ENCODE measurements around the gene SLC6A18. TPM values are rescaled to one million over a fixed set of nuclear protein-coding genes. Genes with fewer than 3 reads are reported as not detected.
"Not testable (repeated sequence)": the region's sequence is repeated elsewhere in the genome, so short reads cannot be mapped to it uniquely, and the experiment has no call there.

The SLC6A18 gene
- total RNA-seq, 1 experiment from 2014 or later = not detected

DNA sequence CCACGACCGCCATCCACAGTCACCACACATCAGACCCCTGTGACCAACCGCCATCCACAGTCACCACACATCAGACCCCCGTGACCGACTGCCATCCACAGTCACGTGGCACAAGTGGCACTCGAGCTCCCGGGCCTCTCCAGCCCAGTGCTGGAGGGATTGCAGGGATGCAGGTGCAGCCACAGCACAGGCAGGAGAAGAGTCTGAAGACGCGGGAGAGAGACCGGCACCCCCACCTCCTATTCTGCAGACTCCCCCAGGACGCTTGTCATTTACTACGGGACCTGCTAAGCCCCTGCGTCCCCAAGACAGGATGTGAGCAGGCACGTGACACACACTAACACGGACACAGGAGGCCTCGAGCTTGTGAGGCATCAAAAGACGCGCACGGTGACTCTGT is 48.6 kb downstream of the SLC6A18 start:
- TF ChIP-seq, protein P1, sequence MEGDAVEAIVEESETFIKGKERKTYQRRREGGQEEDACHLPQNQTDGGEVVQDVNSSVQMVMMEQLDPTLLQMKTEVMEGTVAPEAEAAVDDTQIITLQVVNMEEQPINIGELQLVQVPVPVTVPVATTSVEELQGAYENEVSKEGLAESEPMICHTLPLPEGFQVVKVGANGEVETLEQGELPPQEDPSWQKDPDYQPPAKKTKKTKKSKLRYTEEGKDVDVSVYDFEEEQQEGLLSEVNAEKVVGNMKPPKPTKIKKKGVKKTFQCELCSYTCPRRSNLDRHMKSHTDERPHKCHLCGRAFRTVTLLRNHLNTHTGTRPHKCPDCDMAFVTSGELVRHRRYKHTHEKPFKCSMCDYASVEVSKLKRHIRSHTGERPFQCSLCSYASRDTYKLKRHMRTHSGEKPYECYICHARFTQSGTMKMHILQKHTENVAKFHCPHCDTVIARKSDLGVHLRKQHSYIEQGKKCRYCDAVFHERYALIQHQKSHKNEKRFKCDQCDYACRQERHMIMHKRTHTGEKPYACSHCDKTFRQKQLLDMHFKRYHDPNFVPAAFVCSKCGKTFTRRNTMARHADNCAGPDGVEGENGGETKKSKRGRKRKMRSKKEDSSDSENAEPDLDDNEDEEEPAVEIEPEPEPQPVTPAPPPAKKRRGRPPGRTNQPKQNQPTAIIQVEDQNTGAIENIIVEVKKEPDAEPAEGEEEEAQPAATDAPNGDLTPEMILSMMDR (IDR thresholded peaks at IDR 0.05) = no peak
- TF ChIP-seq, protein P2, sequence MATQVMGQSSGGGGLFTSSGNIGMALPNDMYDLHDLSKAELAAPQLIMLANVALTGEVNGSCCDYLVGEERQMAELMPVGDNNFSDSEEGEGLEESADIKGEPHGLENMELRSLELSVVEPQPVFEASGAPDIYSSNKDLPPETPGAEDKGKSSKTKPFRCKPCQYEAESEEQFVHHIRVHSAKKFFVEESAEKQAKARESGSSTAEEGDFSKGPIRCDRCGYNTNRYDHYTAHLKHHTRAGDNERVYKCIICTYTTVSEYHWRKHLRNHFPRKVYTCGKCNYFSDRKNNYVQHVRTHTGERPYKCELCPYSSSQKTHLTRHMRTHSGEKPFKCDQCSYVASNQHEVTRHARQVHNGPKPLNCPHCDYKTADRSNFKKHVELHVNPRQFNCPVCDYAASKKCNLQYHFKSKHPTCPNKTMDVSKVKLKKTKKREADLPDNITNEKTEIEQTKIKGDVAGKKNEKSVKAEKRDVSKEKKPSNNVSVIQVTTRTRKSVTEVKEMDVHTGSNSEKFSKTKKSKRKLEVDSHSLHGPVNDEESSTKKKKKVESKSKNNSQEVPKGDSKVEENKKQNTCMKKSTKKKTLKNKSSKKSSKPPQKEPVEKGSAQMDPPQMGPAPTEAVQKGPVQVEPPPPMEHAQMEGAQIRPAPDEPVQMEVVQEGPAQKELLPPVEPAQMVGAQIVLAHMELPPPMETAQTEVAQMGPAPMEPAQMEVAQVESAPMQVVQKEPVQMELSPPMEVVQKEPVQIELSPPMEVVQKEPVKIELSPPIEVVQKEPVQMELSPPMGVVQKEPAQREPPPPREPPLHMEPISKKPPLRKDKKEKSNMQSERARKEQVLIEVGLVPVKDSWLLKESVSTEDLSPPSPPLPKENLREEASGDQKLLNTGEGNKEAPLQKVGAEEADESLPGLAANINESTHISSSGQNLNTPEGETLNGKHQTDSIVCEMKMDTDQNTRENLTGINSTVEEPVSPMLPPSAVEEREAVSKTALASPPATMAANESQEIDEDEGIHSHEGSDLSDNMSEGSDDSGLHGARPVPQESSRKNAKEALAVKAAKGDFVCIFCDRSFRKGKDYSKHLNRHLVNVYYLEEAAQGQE (IDR thresholded peaks at IDR 0.05; ENCODE audit: insufficient read depth in 1 of 2, low read depth in 2 of 2, low read length in 1 of 2) = no peak
- TF ChIP-seq TCF7L2 (IDR thresholded peaks at IDR 0.05; ENCODE audit: low read depth, low read length) = no peak
- no peak for TF ChIP-seq POLR2AphosphoS5 (IDR thresholded peaks at IDR 0.05; ENCODE audit: low read depth, low read length)
- no peak for TF ChIP-seq SIN3A (IDR thresholded peaks at IDR 0.05; ENCODE audit: borderline replicate concordance, insufficient read depth, low read depth, low read length)
- no peaks in the 10 kb centered on the region for H3K36me3 ChIP-seq (ENCODE audit: control insufficient read depth, insufficient read depth, low read length)
- no TSS peak for BruUV-seq (replicated peaks)
- intact Hi-C loops (cut with micrococcal nuclease; ENCODE audit: unreplicated experiment) (no loop called here), in situ Hi-C loops (cut with HindIII; ENCODE audit: low pct_unique_long_range_greater_than_20kb, low sequenced_read_pairs) (no loop called here)
- DNase-seq (ENCODE audit: low read depth, low spot score) = no peak
- no peaks in the 10 kb centered on the region for H3K27me3 ChIP-seq (ENCODE audit: control insufficient read depth, insufficient read depth, low read length)
- ATAC-seq = no peak
- ChIA-PET CTCF (no interaction called here), POLR2A (no interaction called here)
- no peak overlapping the region for H3K4me3 ChIP-seq (ENCODE audit: low read depth in 2 of 2, low read length in 2 of 2)
- H3K4me1 ChIP-seq (ENCODE audit: control insufficient read depth, insufficient read depth, low read length) = no peaks in the 10 kb centered on the region
- no peak overlapping the region for H3K27ac ChIP-seq (ENCODE audit: low read length)
- no peaks in the 10 kb centered on the region for H3K9me3 ChIP-seq (ENCODE audit: control insufficient read depth, insufficient read depth, low read depth, low read length)

DNA sequence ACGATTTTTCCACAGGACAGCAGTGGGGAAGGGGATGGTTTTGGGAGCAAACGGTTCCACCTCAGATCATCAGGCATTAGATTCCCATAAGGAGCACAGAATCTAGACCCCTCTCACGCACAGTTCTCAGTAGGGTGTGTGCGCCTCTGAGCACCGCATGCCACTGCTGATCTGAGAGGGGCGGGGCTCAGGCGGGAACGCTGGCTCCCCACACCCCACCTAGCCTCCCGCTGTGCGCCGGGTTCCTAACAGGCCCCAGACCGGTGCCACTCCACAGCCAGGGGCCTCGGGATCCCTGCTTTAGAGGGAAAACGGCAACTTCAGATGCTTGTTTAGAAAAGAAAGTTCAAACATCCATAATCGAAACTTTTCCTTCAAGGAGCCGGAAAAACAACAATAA is 49.3 kb downstream of the SLC6A18 start:
- no peaks in the 10 kb centered on the region for H3K27me3 ChIP-seq (ENCODE audit: control insufficient read depth, insufficient read depth, low read length)
- BruUV-seq (replicated peaks) = no TSS peak
- H3K4me3 ChIP-seq (ENCODE audit: low read depth in 2 of 2, low read length in 2 of 2) = no peak overlapping the region
- in situ Hi-C loops (cut with HindIII; ENCODE audit: low pct_unique_long_range_greater_than_20kb, low sequenced_read_pairs) (no loop called here), intact Hi-C loops (cut with micrococcal nuclease; ENCODE audit: unreplicated experiment) (no loop called here)
- no peaks in the 10 kb centered on the region for H3K4me1 ChIP-seq (ENCODE audit: control insufficient read depth, insufficient read depth, low read length)
- DNase-seq (ENCODE audit: low read depth, low spot score) (no peak), ATAC-seq (no peak)
- CTCF ChIA-PET = no interaction called here
- POLR2A ChIA-PET = interaction anchor here (0.7 kb wide), 1 partner anchor 457 kb away, joined by 6 read pairs; no protein-coding TSS in a partner anchor
- H3K9me3 ChIP-seq (ENCODE audit: control insufficient read depth, insufficient read depth, low read depth, low read length) = no peaks in the 10 kb centered on the region
- no peak overlapping the region for H3K27ac ChIP-seq (ENCODE audit: low read length)
- TF ChIP-seq, protein P1 (IDR thresholded peaks at IDR 0.05) = no peak
- TF ChIP-seq SIN3A (IDR thresholded peaks at IDR 0.05; ENCODE audit: borderline replicate concordance, insufficient read depth, low read depth, low read length) (no peak), TCF7L2 (IDR thresholded peaks at IDR 0.05; ENCODE audit: low read depth, low read length) (no peak), POLR2AphosphoS5 (IDR thresholded peaks at IDR 0.05; ENCODE audit: low read depth, low read length) (no peak)
- TF ChIP-seq, protein P2 (IDR thresholded peaks at IDR 0.05; ENCODE audit: insufficient read depth in 1 of 2, low read depth in 2 of 2, low read length in 1 of 2) = no peak
- H3K36me3 ChIP-seq (ENCODE audit: control insufficient read depth, insufficient read depth, low read length) = no peaks in the 10 kb centered on the region

DNA sequence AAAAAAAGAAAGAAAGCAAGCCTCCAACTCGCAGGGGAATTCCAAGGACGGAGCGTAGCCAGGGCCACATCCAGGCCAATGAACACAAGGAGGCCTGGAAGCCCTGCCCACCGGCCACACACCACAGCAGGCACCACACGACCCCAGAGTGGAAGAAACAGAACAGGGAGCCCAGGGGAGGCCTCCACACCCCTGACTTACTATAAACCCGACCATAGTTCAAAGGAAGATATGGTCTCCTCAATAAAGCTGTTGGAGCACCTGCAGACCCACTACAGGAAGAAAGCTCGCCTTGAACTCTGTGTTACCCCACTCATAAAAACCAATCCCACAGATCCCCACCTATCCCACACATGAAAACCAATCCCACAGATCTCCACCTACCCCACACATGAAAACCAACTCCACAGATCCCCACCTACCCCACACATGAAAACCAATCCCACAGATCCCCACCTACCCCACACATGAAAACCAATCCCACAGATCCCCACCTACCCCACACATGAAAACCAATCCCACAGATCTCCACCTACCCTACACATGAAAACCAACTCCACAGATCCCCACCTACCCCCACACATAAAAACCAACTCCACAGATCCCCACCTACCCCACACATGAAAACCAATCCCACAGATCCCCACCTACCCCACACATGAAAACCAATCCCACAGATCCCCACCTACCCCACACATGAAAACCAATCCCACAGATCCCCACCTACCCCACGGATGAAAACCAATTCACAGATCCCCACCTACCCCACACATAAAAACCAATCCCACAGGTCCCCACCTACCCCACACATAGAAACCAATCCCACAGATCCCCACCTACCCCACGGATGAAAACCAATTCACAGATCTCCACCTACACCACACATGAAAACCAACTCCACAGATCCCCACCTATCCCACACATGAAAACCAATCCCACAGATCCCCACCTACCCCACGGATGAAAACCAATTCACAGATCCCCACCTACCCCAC is 50.5 kb downstream of the SLC6A18 start:
- H3K9me3 ChIP-seq (ENCODE audit: control insufficient read depth, insufficient read depth, low read depth, low read length); H3K27me3 ChIP-seq (ENCODE audit: control insufficient read depth, insufficient read depth, low read length); in situ Hi-C loops (cut with HindIII; ENCODE audit: low pct_unique_long_range_greater_than_20kb, low sequenced_read_pairs); H3K27ac ChIP-seq (ENCODE audit: low read length); intact Hi-C loops (cut with micrococcal nuclease; ENCODE audit: unreplicated experiment); DNase-seq (ENCODE audit: low read depth, low spot score); H3K4me1 ChIP-seq (ENCODE audit: control insufficient read depth, insufficient read depth, low read length); CTCF ChIA-PET; ATAC-seq; H3K36me3 ChIP-seq (ENCODE audit: control insufficient read depth, insufficient read depth, low read length); H3K4me3 ChIP-seq (ENCODE audit: low read depth in 2 of 2, low read length in 2 of 2); BruUV-seq (replicated peaks): not testable (repeated sequence)
- POLR2A ChIA-PET = interaction anchor here (0.7 kb wide), 1 partner anchor 459 kb away, joined by 6 read pairs; no protein-coding TSS in a partner anchor

Measured in Panc1 (cell line).